Right atrium auricular region (tissue), 2 donors: ENCODE measurements around the gene OR2T1. TPM values are rescaled to one million over a fixed set of nuclear protein-coding genes. Genes with fewer than 3 reads are reported as not detected.
"Not testable (repeated sequence)": the region's sequence is repeated elsewhere in the genome, so short reads cannot be mapped to it uniquely, and the experiment has no call there.

Source experiments
- DNase-seq: peaks from one replicate; pipeline ENCODE4 v3.0.0-alpha.2; 2019; ENCODE audit warnings: low spot score
- H3K27ac ChIP-seq, 2 donors: fragments of 200-600 bp; sonication (generic); 1 replicate in 1 of 2; 2 replicates in 1 of 2; pipeline ENCODE4 v1.5.1; 2016 to 2019
- H3K27me3 ChIP-seq, 2 donors: fragments of 200-600 bp; sonication (generic); one replicate each; pipeline versions ENCODE4 v1.5.1 to v1.6.0; 2017 to 2019
- H3K36me3 ChIP-seq: fragments of 200-600 bp; sonication (generic); one replicate; pipeline ENCODE4 v1.5.1; 2016
- H3K4me1 ChIP-seq, 2 donors: fragments of 200-600 bp; sonication (generic); one replicate each; pipeline versions ENCODE4 v1.5.1 to v1.6.0; 2017 to 2019
- H3K4me3 ChIP-seq, 2 donors: fragments of 200-600 bp; sonication (generic); 1 replicate in 1 of 2; 2 replicates in 1 of 2; pipeline ENCODE4 v1.5.1; 2017 to 2019; ENCODE audit warnings: mild to moderate bottlenecking in 1 of 2, moderate library complexity in 1 of 2
- H3K9me3 ChIP-seq, 2 donors: fragments of 200-600 bp; sonication (generic); one replicate each; pipeline ENCODE4 v1.5.1; 2019
- total RNA-seq, 2 donors: library from RNA; depleted of rRNA; stranded (reverse); fragments of >200 nt; gene quantifications; one replicate each; pipeline ENCODE4 v1.1.0, GENCODE V29; 2016

Gene OR2T1
- total RNA-seq, 2 donors from 2014 or later: not detected

- not testable (repeated sequence) for H3K36me3 ChIP-seq, H3K4me1 ChIP-seq, H3K9me3 ChIP-seq, H3K27me3 ChIP-seq, DNase-seq, H3K27ac ChIP-seq, H3K4me3 ChIP-seq
Measured at GRCh38 chr1:248436303-248436702, 33.5 kb downstream of the OR2T1 start.

GRCh38 chr1:248438668-248439067 is 35.8 kb downstream of the OR2T1 start:
- not testable (repeated sequence) for H3K9me3 ChIP-seq, DNase-seq, H3K4me3 ChIP-seq, H3K4me1 ChIP-seq, H3K36me3 ChIP-seq, H3K27me3 ChIP-seq, H3K27ac ChIP-seq

- DNase-seq, H3K27me3 ChIP-seq, H3K4me3 ChIP-seq, H3K9me3 ChIP-seq, H3K27ac ChIP-seq, H3K36me3 ChIP-seq, H3K4me1 ChIP-seq: not testable (repeated sequence)
Measured at GRCh38 chr1:248439283-248439682, 36.4 kb downstream of the OR2T1 start.

GRCh38 chr1:248442500-248443277 is 39.8 kb downstream of the OR2T1 start:
- not testable (repeated sequence) for H3K36me3 ChIP-seq, DNase-seq, H3K27me3 ChIP-seq, H3K4me1 ChIP-seq, H3K27ac ChIP-seq, H3K9me3 ChIP-seq, H3K4me3 ChIP-seq

- DNase-seq, H3K27ac ChIP-seq, H3K9me3 ChIP-seq, H3K36me3 ChIP-seq, H3K27me3 ChIP-seq, H3K4me3 ChIP-seq, H3K4me1 ChIP-seq: not testable (repeated sequence)
Measured at GRCh38 chr1:248444603-248445002, 41.8 kb downstream of the OR2T1 start.

- H3K27ac ChIP-seq, H3K4me1 ChIP-seq, DNase-seq, H3K4me3 ChIP-seq, H3K9me3 ChIP-seq, H3K36me3 ChIP-seq, H3K27me3 ChIP-seq: not testable (repeated sequence)
Measured at GRCh38 chr1:248445399-248445798, 42.6 kb downstream of the OR2T1 start, which contains the start of gene OR2T2. Gene OR2T2, plus strand, starts transcription at chr1:248445637. Its CDS starts 7,161 bp downstream, at chr1:248452798.

GRCh38 chr1:248448409-248449074 is 45.7 kb downstream of the OR2T1 start:
- H3K27ac ChIP-seq, H3K9me3 ChIP-seq, H3K27me3 ChIP-seq, H3K36me3 ChIP-seq, DNase-seq, H3K4me3 ChIP-seq, H3K4me1 ChIP-seq: not testable (repeated sequence)

GRCh38 chr1:248449821-248450465 is 47.1 kb downstream of the OR2T1 start:
- not testable (repeated sequence) for H3K27ac ChIP-seq, DNase-seq, H3K4me1 ChIP-seq, H3K9me3 ChIP-seq, H3K36me3 ChIP-seq, H3K4me3 ChIP-seq, H3K27me3 ChIP-seq

- DNase-seq, H3K4me3 ChIP-seq, H3K27me3 ChIP-seq, H3K27ac ChIP-seq, H3K9me3 ChIP-seq, H3K36me3 ChIP-seq, H3K4me1 ChIP-seq: not testable (repeated sequence)
Measured at GRCh38 chr1:248450466-248451145, 47.8 kb downstream of the OR2T1 start.

GRCh38 chr1:248453619-248454018 is 50.8 kb downstream of the OR2T1 start:
- not testable (repeated sequence) for H3K9me3 ChIP-seq, DNase-seq, H3K4me1 ChIP-seq, H3K4me3 ChIP-seq, H3K27me3 ChIP-seq, H3K27ac ChIP-seq, H3K36me3 ChIP-seq

GRCh38 chr1:248455045-248455444 is 52.2 kb downstream of the OR2T1 start:
- H3K4me3 ChIP-seq, H3K36me3 ChIP-seq, H3K27me3 ChIP-seq, H3K9me3 ChIP-seq, H3K27ac ChIP-seq, H3K4me1 ChIP-seq, DNase-seq: not testable (repeated sequence)

GRCh38 chr1:248456635-248457034 is 53.8 kb downstream of the OR2T1 start:
- not testable (repeated sequence) for H3K36me3 ChIP-seq, H3K9me3 ChIP-seq, DNase-seq, H3K27me3 ChIP-seq, H3K4me1 ChIP-seq, H3K27ac ChIP-seq, H3K4me3 ChIP-seq
